KMS-11 (cell line): ENCODE measurements around the gene CSTB.

ENCODE experiments used
- H2AFZ ChIP-seq: fragments of 200-600 bp; sonication (generic); 2 replicates; pipeline ENCODE4 v1.6.1; 2016; ENCODE audit warnings: antibody characterized with exemption, mixed run types, low read depth
- H3K27ac ChIP-seq: fragments of 200-600 bp; sonication (generic); 2 replicates; pipeline ENCODE4 v1.6.1; 2016; ENCODE audit warnings: mild to moderate bottlenecking, mixed run types
- H3K27me3 ChIP-seq: fragments of 200-600 bp; sonication (generic); 2 replicates; pipeline ENCODE4 v1.6.1; 2017; ENCODE audit warnings: mild to moderate bottlenecking, low read depth, mixed run types, moderate library complexity; ENCODE audit not compliant: insufficient read depth
- H3K36me3 ChIP-seq: fragments of 200-600 bp; sonication (generic); 2 replicates; pipeline ENCODE4 v1.6.1; 2017; ENCODE audit warnings: mild to moderate bottlenecking, mixed run types; ENCODE audit not compliant: insufficient read depth
- H3K4me1 ChIP-seq: fragments of 200-600 bp; sonication (generic); 2 replicates; pipeline ENCODE4 v1.6.1; 2016; ENCODE audit warnings: mild to moderate bottlenecking, low read depth, mixed run types; ENCODE audit not compliant: poor library complexity, severe bottlenecking
- H3K4me2 ChIP-seq: fragments of 200-600 bp; sonication (generic); 2 replicates; pipeline ENCODE4 v1.7.0; 2016; ENCODE audit warnings: mild to moderate bottlenecking, mixed run types
- H3K4me3 ChIP-seq: fragments of 200-600 bp; sonication (generic); IDR thresholded peaks from 2 replicates; pipeline ENCODE4 v1.6.1; 2017; ENCODE audit warnings: low read depth, low read length, mixed read lengths; ENCODE audit not compliant: insufficient read depth
- H3K79me2 ChIP-seq: fragments of 200-600 bp; sonication (generic); 2 replicates; pipeline ENCODE4 v1.6.1; 2016; ENCODE audit warnings: low read depth, mixed run types; ENCODE audit not compliant: insufficient read depth
- H3K9ac ChIP-seq: fragments of 200-600 bp; sonication (generic); 2 replicates; pipeline ENCODE4 v1.6.1; 2016; ENCODE audit warnings: mild to moderate bottlenecking, mixed run types
- H4K20me1 ChIP-seq: fragments of 200-600 bp; sonication (generic); 2 replicates; pipeline ENCODE4 v1.6.1; 2016; ENCODE audit warnings: mild to moderate bottlenecking, mixed run types; ENCODE audit not compliant: insufficient read depth
- CTCF ChIP-seq: fragments of 200-600 bp; sonication (generic); conservative IDR thresholded peaks from 2 replicates; pipeline ENCODE4 v1.6.1; 2017; ENCODE audit warnings: low read depth, mild to moderate bottlenecking, antibody characterized with exemption, low read length, moderate library complexity, mixed read lengths

CSTB gene

GRCh38 chr21:43754948-43755781, 20.9 kb downstream of the CSTB start:
- Histone ChIP-seq H3K36me3 (no peaks in the 10 kb centered on the region), H3K4me1 (no peaks in the 10 kb centered on the region), H3K27me3 (no peaks in the 10 kb centered on the region), H3K79me2 (no peaks in the 10 kb centered on the region), H3K27ac (no peak overlapping the region), H3K4me2 (no peak overlapping the region), H3K4me3 (no peak overlapping the region), H2AFZ (no peak overlapping the region), H3K9ac (no peak overlapping the region), H4K20me1 (no peaks in the 10 kb centered on the region)
- no peak for TF ChIP-seq CTCF

- no peak overlapping the region for H3K9ac ChIP-seq
These were observed 22.7 kb downstream of the CSTB start for GRCh38 chr21:43753439-43753799.

GRCh38 chr21:43752758-43753438, 23.2 kb downstream of the CSTB start:
- Histone ChIP-seq H3K4me3 (no peak overlapping the region), H3K27me3 (no peaks in the 10 kb centered on the region), H3K79me2 (no peaks in the 10 kb centered on the region), H3K9ac (no peak overlapping the region), H3K4me2 (no peak overlapping the region), H2AFZ (no peak overlapping the region), H3K4me1 (no peaks in the 10 kb centered on the region), H3K27ac (no peak overlapping the region), H3K36me3 (no peaks in the 10 kb centered on the region), H4K20me1 (no peaks in the 10 kb centered on the region)
- no peak for TF ChIP-seq CTCF

More at GRCh38 chr21:43753439-43753799, 22.7 kb downstream of the CSTB start:
- no peak overlapping the region for H3K4me2 ChIP-seq
- no peak for TF ChIP-seq CTCF
- H3K4me3 ChIP-seq: no peak overlapping the region
- H4K20me1 ChIP-seq: no peaks in the 10 kb centered on the region
- H3K36me3 ChIP-seq: no peaks in the 10 kb centered on the region
- H3K4me1 ChIP-seq: no peaks in the 10 kb centered on the region
- no peaks in the 10 kb centered on the region for H3K27me3 ChIP-seq
- H3K79me2 ChIP-seq: no peaks in the 10 kb centered on the region
- no peak overlapping the region for H2AFZ ChIP-seq
- H3K27ac ChIP-seq: no peak overlapping the region

- TF ChIP-seq CTCF: no peak
- no peaks in the 10 kb centered on the region for H3K4me1 ChIP-seq
- H3K36me3 ChIP-seq: no peaks in the 10 kb centered on the region; the same call in 1 of the 2 replicates
These were observed 24.0 kb downstream of the CSTB start for GRCh38 chr21:43751955-43752591.

More at GRCh38 chr21:43751955-43752591, 24.0 kb downstream of the CSTB start:
- Histone ChIP-seq H3K27ac (no peak overlapping the region), H2AFZ (no peak overlapping the region), H3K79me2 (no peaks in the 10 kb centered on the region), H3K4me3 (no peak overlapping the region), H3K9ac (no peak overlapping the region), H3K27me3 (no peaks in the 10 kb centered on the region), H4K20me1 (no peaks in the 10 kb centered on the region), H3K4me2 (no peak overlapping the region)
